NCI-H345 (cell line): ENCODE measurements around the gene CLEC4M.

Experiments
- DNase-seq: peaks from one replicate; lab custom pipeline; 2025; lab: John Stamatoyannopoulos, UW

CLEC4M gene, protein sequence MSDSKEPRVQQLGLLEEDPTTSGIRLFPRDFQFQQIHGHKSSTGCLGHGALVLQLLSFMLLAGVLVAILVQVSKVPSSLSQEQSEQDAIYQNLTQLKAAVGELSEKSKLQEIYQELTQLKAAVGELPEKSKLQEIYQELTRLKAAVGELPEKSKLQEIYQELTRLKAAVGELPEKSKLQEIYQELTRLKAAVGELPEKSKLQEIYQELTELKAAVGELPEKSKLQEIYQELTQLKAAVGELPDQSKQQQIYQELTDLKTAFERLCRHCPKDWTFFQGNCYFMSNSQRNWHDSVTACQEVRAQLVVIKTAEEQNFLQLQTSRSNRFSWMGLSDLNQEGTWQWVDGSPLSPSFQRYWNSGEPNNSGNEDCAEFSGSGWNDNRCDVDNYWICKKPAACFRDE

DNA sequence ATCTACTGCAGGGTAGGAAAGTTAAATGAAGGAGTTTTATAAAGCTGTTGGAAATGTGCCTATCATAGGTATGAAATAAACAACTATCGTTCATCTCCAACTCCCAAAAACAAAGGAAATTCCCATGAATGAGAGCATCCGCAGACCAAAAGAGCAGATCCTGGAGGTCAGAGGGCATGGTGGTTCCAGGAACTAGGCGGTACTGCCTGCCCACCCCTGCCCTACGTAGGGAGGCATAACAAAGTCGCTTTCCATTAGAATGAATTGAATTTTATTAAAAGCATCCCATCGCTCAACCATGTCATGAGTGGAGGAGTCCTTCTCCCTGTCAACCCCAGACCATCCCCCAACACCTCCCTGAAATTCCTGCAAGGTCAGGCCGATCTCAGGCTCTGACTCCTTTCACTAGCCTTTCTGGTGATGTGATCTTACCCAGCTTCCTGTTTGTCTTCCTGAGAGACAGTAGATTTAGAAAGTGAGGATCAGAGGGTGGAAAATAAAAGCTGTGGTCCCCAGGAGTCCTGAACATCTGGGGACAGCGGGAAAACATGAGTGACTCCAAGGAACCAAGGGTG is at the start of gene CLEC4M:
TSS of gene CLEC4M (plus strand) at position 525 of the 575 bp plus-strand sequence. CDS start at position 549, 24 bp downstream.
- DNase-seq: no peak

- no peak for DNase-seq
Measured at GRCh38 chr19:7715671-7716070, 47.4 kb upstream of the CLEC4M start.

DNA sequence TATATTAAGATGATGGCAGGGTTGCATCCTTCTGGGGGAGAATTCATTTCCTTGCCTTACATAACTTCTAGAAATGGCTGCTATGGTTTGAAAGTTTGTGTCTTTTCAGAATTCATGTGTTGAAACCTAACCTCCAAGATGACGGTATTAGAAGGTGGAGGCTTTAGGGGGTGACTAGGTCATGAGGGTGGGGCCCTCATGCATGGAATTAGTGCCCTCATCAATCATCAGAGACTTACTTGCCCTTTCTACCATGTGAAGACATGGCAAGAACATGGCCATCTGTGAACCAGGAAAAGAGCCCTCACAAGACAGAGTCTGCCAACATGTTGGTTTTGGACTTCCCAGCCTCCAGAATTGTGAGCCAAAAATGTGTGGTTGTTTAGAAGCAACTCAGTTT is 46.3 kb upstream of the CLEC4M start:
- DNase-seq: no peak

DNA sequence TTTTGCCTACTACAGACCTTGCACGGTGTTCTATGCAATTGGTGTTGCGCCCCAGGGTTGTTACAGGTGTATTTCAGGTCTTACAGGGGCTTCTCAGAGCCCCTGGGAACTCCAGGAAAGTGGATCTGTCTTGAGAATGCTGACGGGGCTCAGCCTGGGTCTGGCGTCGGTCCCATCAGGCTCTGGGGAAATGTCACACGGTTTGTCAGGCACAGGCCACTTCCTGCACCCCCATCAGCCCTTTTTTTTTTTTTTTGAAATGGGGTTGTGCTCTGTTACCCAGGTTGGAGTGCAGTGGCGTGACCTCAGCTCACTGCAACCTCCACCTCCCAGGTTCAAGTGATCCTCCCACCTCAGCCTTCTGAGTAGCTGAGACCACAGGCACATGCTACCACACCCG is 44.4 kb upstream of the CLEC4M start:
- no peak for DNase-seq

- no peak for DNase-seq
Measured at GRCh38 chr19:7720351-7720750, 42.7 kb upstream of the CLEC4M start.

- no peak for DNase-seq
Measured at GRCh38 chr19:7722231-7722651, 40.8 kb upstream of the CLEC4M start.

GRCh38 chr19:7725791-7726190 is 37.3 kb upstream of the CLEC4M start:
- no peak for DNase-seq

DNA sequence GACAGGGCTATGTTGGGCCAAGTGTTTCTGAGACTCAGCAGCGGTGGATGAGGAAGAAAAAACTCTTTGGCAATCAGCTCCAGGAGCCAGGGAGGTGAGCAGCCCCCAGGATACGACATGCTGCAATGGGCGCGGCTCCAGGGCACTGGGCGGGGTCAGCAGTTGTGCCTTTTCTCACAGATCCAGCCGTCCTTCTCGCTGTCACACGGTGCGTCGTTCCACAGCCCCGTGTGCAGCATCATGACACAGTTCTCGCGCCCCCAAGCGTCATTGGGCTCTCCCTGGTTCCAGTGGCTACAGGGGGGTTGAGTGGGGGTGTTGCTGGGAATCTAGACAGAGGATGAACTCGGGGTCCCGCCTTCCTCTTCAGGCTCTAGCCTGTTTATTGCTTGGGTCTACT is 33.8 kb upstream of the CLEC4M start:
- DNase-seq: no peak

DNA sequence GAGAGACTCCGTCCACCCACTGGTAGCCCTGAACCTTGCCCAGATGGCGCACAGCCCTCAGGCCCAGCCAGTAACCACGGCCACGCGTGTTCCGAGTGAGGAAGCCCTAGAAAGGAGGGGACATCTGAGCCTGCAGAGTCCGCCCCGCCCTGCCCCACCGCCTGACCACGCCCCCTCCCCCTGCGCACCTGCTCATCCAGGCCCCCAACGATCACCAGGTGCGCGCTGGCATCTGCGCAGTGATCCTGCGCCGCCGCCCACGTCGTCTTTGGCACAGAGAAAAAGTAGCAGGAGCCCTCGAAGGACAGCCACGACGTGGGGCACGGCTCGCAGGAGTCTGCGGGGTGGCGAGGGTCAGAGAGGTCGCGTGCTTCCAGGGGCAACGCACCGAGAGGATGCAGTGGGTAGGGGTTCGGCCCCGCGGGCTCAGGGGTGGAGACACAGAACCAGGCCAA is 33.2 kb upstream of the CLEC4M start:
- DNase-seq: no peak

- no peak for DNase-seq
Measured at GRCh38 chr19:7730286-7731217, 32.5 kb upstream of the CLEC4M start.

DNA sequence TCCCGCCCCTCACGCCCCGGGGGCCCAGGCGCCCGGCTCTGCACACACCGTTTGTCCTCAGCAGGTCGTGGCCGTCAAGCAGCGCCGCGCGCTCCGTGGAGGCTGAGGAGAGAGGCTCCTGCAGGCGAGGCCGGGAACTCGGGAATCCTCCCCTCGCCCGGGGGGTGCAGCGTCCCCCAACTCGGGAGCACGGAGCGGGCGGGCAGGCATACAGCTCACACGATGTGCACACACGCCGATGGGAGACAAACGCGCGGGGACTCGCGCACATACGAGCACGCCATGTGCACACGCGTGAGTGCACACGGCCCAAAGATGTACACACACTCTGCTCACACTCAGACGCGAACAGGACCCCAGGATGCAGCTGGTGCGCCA is 31.8 kb upstream of the CLEC4M start:
- no peak for DNase-seq

DNA sequence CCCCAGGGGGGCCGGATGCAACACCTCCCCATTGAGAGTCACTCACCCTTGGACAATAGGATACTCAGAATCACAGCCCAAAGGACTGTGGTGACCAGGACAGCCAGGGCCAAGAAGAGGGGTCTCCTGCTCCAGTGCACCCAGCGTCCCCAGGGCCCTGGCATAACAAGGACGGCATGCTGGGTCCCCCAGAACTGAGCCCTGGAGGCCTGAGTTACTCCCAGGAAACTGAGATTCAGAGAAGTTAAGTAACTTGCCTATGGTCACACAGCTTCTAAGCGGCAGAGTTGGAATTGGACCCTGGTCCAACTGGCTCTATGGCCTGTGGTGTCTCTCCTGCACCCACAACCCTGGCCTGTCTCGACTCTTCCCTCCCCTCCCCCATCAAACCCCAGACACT is 31.4 kb upstream of the CLEC4M start:
- no peak for DNase-seq

DNA sequence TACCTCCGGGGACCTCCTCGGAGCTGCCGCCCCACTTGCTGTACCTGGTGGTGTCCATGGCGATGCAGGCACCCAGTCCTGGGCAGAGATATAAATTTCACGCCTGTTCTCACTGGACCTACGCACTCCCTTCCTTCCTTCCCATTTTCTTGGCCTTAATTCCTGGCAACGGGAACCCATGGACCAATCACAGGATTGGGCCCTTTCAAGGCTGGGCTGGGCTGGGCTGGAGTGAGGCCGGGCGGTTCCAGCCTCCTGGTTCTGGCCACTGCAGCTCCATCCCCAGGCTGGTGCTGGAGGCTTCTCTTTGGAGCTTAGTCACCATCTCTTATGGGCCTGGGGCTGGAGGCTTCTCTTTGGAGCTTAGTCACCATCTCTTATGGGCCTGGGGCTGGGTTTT is 31.0 kb upstream of the CLEC4M start, which contains the start of gene CLEC4G:
TSS of gene CLEC4G (minus strand) at position 66 of the 400 bp plus-strand sequence. CDS start at position 58, 8 bp downstream.
- no peak for DNase-seq

- no peak for DNase-seq
Measured at GRCh38 chr19:7733376-7733775, 29.7 kb upstream of the CLEC4M start.

DNA sequence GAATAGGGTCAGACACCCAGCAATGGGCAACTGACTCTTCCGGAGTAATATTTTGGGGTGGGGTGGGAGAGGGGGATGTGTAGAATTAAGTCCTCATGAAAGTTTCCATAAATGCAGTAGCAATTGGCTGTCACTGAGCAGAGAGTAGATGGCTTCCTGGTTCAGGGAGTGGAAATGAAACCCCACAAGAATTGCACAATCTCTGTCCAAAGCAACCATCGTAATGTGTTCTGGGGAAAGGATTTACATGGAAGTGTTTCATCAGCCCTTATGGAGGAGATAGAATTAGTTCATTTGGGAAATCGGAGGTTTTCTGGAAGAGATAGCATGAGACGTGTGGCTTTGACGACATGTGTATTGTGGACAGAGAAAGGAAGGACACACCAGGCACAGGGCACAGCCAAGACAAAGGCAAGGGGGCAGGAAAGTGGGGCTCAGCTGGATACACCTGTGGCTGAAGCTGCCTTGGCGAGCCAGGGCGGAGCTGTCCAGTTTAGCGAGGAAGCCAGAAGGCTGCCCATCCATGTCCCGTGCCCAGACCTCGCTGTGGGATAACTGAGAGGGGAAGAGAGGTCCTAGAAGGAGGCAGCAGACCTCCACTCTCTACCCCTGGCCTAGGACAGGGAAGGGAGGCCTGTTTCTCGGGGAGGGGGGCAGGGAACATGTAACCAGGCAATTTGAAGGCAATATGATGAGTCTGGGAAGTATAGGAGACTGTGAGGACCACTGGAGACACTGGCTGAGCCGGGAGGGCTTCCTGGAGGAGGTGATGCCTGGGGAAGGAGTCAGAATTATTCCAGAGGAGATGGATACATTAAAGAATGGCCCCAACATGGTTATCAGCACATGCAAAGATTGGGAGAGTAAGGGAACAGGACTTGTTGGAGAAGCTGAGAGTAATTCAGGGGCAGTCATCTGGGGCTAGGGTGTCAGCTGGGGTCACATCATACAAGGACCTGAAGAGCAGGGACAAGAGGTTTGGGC is 28.5 kb upstream of the CLEC4M start:
- DNase-seq: no peak

DNA sequence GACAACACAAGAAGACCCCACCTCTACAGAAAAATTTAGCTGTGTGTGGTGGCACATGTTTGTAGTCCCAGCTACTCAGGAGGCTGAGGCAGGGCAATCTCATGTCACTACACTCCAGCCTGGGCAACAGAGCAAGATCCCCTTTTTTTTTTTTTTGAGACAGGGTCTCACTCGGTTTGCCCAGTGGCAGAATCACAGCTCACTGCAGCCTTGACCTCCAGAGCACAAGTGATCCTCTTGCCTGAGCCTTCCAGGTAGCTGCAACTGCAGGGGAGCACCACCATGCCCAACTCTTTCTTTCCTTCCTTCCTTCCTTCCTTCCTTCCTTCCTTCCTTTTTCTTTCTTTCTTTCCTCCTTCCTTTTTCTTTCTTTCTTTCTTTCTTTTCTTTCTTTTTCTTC is 26.9 kb upstream of the CLEC4M start:
- no peak for DNase-seq

DNA sequence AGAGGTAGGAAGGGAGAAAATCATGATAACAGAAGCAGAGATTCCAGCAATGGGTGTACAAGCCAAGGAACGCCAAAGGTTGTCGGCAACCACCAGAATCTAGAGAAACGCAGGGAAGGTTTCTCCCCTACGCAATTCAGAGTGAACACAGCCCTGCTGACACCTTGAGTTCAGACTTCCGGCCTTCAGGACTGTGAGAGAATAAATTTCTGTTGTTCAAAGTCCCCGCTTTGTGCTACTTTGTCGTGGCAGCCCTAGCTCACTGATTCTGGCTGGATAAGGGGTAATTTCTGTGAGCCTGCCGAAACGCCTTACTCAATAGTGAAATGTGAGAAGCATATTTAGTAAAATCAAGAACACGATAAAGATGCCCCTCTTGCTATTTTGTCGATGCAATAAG is 25.8 kb upstream of the CLEC4M start:
- DNase-seq: no peak

- DNase-seq: no peak
Measured at GRCh38 chr19:7738023-7738422, 25.0 kb upstream of the CLEC4M start.

DNA sequence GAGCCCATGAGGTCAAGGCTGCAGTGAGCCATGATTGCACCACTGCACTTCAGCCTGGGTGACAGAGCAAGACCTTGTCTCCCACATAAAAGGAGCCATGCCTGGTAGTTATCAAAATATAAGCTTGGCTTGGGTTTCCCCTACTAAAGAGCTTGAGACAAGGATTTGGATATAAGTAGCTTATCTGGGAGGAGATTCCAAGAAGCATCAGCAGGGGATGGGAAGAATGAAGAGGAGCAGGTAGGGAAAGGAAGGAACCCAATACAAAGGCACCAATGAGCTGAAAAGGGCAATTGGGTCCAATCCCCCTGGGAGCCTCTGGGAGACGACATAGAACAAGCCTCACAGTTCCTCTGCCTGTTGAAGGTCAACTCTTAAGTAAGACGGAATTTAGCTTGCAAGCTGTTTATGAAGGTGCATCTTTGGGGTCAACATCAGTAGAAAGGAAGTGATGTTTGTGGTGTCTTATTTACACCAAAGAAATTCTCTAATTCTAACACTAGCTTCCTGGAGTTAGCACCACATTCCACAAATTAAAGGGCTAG is 23.8 kb upstream of the CLEC4M start:
- no peak for DNase-seq

- no peak for DNase-seq
Measured at GRCh38 chr19:7739801-7740681, 23.0 kb upstream of the CLEC4M start.
